ENCODE results near the gene CCDC50. TPM values are rescaled to one million over a fixed set of nuclear protein-coding genes. Genes with fewer than 3 reads are reported as not detected.
A peak's percentile ranks its signal among the peaks of the same experiment; 100 is the strongest.

Gene CCDC50
- total RNA-seq, 1 experiment from 2014 or later, result 106 TPM

GRCh38 chr3:191298846-191299245 lies 30.3 kb upstream of the CCDC50 start:
- Histone ChIP-seq H3K9me3 (ENCODE audit: insufficient read depth, low read depth) (no peaks in the 10 kb centered on the region), H2AFZ (no peak overlapping the region), H3K4me2 (no peak overlapping the region), H3K4me1 (replicated peaks; ENCODE audit: insufficient read depth) (no peaks in the 10 kb centered on the region), H3K9me2 (ENCODE audit: insufficient read depth) (no peaks in the 10 kb centered on the region), H3K36me3 (ENCODE audit: low read depth) (no peaks in the 10 kb centered on the region), H3K4me3 (no peak overlapping the region), H4K20me1 (ENCODE audit: insufficient read depth) (no peaks in the 10 kb centered on the region), H3K27ac (no peak overlapping the region), H3K27me3 (ENCODE audit: insufficient read depth, low read depth) (no peaks in the 10 kb centered on the region), H3K79me2 (ENCODE audit: low read depth) (no peaks in the 10 kb centered on the region), H3F3A (ENCODE audit: insufficient read depth, low read depth) (no peaks in the 10 kb centered on the region)
- intact Hi-C loops (cut with micrococcal nuclease; ENCODE audit: unreplicated experiment), result no loop called here
- no peak for TF ChIP-seq EZH2 (IDR thresholded peaks at IDR 0.05; ENCODE audit: low read depth)
- TF ChIP-seq, protein P1, sequence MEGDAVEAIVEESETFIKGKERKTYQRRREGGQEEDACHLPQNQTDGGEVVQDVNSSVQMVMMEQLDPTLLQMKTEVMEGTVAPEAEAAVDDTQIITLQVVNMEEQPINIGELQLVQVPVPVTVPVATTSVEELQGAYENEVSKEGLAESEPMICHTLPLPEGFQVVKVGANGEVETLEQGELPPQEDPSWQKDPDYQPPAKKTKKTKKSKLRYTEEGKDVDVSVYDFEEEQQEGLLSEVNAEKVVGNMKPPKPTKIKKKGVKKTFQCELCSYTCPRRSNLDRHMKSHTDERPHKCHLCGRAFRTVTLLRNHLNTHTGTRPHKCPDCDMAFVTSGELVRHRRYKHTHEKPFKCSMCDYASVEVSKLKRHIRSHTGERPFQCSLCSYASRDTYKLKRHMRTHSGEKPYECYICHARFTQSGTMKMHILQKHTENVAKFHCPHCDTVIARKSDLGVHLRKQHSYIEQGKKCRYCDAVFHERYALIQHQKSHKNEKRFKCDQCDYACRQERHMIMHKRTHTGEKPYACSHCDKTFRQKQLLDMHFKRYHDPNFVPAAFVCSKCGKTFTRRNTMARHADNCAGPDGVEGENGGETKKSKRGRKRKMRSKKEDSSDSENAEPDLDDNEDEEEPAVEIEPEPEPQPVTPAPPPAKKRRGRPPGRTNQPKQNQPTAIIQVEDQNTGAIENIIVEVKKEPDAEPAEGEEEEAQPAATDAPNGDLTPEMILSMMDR (conservative IDR thresholded peaks at IDR 0.05), result no peak
- BruUV-seq (replicated peaks), result no TSS peak
- ChIA-PET POLR2A (ENCODE audit: unreplicated experiment) (no interaction called here), CTCF (interaction anchor here (0.6 kb wide), 1 partner anchor 39 kb away, joined by 4 read pairs; no protein-coding TSS in a partner anchor)
- peak in 1 of 2 experiments; percentile 6 for DNase-seq

DNA sequence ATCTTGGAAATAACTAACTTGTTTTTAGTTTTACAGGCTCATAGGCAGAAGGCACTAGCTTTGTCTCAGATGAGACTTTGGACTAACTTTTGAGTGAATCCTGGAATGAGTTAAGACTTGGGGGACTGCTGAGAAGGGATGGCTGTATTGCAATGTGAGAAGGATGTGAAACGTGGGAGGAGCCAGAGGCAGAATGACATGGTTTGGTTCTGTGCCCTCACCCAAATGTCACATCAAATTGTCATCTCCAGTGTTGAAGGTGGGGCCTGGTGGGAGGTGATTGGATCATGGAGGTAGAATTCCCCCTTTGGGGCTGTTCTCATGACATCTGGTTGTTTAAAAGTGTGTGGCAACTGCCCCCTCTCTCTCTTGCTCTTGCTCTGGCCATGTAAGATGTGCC lies 28.8 kb upstream of the CCDC50 start:
- Histone ChIP-seq H3K79me2 (ENCODE audit: low read depth) (no peaks in the 10 kb centered on the region), H3K4me1 (replicated peaks; ENCODE audit: insufficient read depth) (no peaks in the 10 kb centered on the region), H3K27ac (no peak overlapping the region), H3K4me3 (no peak overlapping the region), H3K36me3 (ENCODE audit: low read depth) (no peaks in the 10 kb centered on the region), H2AFZ (no peak overlapping the region), H3K9me2 (ENCODE audit: insufficient read depth) (no peaks in the 10 kb centered on the region), H3K4me2 (no peak overlapping the region), H3K27me3 (ENCODE audit: insufficient read depth, low read depth) (no peaks in the 10 kb centered on the region), H3F3A (ENCODE audit: insufficient read depth, low read depth) (no peaks in the 10 kb centered on the region), H3K9me3 (ENCODE audit: insufficient read depth, low read depth) (no peaks in the 10 kb centered on the region), H4K20me1 (ENCODE audit: insufficient read depth) (no peaks in the 10 kb centered on the region)
- intact Hi-C loops (cut with micrococcal nuclease; ENCODE audit: unreplicated experiment), result no loop called here
- POLR2A ChIA-PET (ENCODE audit: unreplicated experiment), result no interaction called here
- no TSS peak for BruUV-seq (replicated peaks)
- CTCF ChIA-PET, result no interaction called here
- no peak for DNase-seq
- TF ChIP-seq, protein P1 (conservative IDR thresholded peaks at IDR 0.05), result no peak
- no peak for TF ChIP-seq EZH2 (IDR thresholded peaks at IDR 0.05; ENCODE audit: low read depth)

- Histone ChIP-seq H3K27me3 (ENCODE audit: insufficient read depth, low read depth) (no peaks in the 10 kb centered on the region), H3K9me3 (ENCODE audit: insufficient read depth, low read depth) (no peaks in the 10 kb centered on the region), H3K4me1 (replicated peaks; ENCODE audit: insufficient read depth) (no peaks in the 10 kb centered on the region), H3K9me2 (ENCODE audit: insufficient read depth) (no peaks in the 10 kb centered on the region), H2AFZ (no peak overlapping the region), H3K4me2 (no peak overlapping the region), H3K79me2 (ENCODE audit: low read depth) (no peaks in the 10 kb centered on the region), H3K27ac (no peak overlapping the region), H3K4me3 (no peak overlapping the region), H4K20me1 (ENCODE audit: insufficient read depth) (no peaks in the 10 kb centered on the region), H3K36me3 (ENCODE audit: low read depth) (no peaks in the 10 kb centered on the region), H3F3A (ENCODE audit: insufficient read depth, low read depth) (no peaks in the 10 kb centered on the region)
- DNase-seq, result peak in 1 of 2 experiments; percentile 15
- POLR2A ChIA-PET (ENCODE audit: unreplicated experiment), result no interaction called here
- TF ChIP-seq EZH2 (IDR thresholded peaks at IDR 0.05; ENCODE audit: low read depth), result no peak
- TF ChIP-seq, protein P1 (conservative IDR thresholded peaks at IDR 0.05), result no peak
- BruUV-seq (replicated peaks), result no TSS peak
- intact Hi-C loops (cut with micrococcal nuclease; ENCODE audit: unreplicated experiment), result no loop called here
- CTCF ChIA-PET, result no interaction called here
Measured at GRCh38 chr3:191301017-191301416, 28.2 kb upstream of the CCDC50 start.

Measured in PC-9 (cell line).